HG03095 (cell line): ENCODE results near the gene MAD2L1.

ENCODE experiments used
- ATAC-seq: cut with Tn5 transposase; IDR thresholded peaks from one replicate; pipeline ENCODE4 v1.9.1; 2021; ENCODE audit warnings: moderate library complexity; ENCODE audit not compliant: unreplicated experiment

The MAD2L1 gene

GRCh38 chr4:120007191-120007871 lies 59.3 kb downstream of the MAD2L1 start:
- no peak for ATAC-seq
